GM13977 (cell line): ENCODE data around the gene EGR2.
A peak's percentile ranks its signal among the peaks of the same experiment; 100 is the strongest.

Experiments used
- DNase-seq: peaks from one replicate; pipeline ENCODE4 v3.0.0; 2012; ENCODE audit warnings: low spot score
- CTCF ChIP-seq: IDR thresholded peaks from 2 replicates; pipeline ENCODE4 v1.5.1; 2012; ENCODE audit warnings: mild to moderate bottlenecking, control low read depth; ENCODE audit not compliant: insufficient read depth; ENCODE audit errors: extremely low read depth, missing control alignments
- in situ Hi-C: fragments of 300-500 bp; cut with MboI; formaldehyde crosslinking; loops from one replicate; pipeline ENCODE4 v1.12.0; 2022; ENCODE audit warnings: low sequenced_read_pairs, low pct_unique_long_range_greater_than_20kb, mixed read lengths, inconsistent platforms; ENCODE audit not compliant: unreplicated experiment

The EGR2 gene

DNA sequence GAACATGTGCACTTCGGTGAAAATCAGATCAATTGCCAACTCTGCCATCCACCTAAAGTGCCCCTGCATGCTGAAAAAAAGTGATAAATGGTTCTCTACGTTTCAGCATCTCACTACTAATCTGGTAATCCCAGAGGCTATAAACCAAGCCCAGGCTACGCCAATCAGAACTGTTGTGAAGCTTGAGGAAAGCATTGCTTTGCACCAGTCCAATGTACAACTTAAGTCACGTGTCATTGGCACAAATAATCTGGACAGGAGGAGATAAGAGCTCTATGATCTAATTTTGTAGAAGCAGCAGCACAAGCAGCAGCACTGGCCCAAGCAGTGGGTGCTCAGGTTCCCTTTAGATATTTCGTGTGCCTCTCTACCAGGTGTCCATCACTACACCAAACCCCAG lies 4.4 kb upstream of the EGR2 start:
- no peak for TF ChIP-seq CTCF
- in situ Hi-C loops, result no loop called here

DNA sequence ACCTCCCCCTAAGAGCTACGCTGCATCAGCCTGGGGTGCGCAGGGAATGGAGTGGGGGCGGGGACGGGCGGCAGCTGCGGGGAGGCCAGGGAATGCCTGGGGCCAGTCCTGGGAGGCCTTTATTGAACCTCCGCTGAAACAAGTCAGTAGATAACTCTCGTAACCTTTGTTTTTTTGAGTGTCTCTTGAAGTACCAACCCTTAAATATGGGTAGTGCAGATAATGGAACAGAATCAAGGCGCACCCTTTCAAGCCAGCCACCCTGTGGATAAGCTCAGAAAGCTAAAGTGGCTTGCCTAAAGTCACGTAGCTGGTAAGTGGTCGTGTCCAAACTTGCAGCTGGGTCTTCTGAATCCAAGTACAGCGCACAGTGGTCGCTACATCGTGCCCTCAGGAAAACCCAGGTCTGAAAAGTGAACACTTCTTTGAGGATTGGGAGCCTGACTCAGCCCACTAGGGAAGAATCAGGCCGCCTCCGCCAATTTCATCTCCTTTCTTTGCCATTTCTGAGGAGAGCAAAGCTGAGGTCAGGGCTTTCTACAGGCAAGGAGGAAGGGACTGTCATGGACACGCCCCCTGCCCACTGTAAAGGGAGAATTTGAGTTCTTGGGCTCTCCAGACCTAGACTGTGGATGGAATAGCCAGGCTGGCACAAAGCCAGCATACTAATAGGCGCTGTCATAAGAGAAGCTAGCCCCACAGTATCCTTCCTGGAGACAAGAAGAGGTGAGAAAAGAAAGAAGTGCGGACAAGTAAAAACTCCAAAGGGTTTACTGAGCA lies 3.2 kb upstream of the EGR2 start:
- DNase-seq, result no peak
- TF ChIP-seq CTCF, result no peak
- in situ Hi-C loops, result no loop called here

More for the DNA sequence above, 4.4 kb upstream of the EGR2 start:
- DNase-seq, result no peak

DNA sequence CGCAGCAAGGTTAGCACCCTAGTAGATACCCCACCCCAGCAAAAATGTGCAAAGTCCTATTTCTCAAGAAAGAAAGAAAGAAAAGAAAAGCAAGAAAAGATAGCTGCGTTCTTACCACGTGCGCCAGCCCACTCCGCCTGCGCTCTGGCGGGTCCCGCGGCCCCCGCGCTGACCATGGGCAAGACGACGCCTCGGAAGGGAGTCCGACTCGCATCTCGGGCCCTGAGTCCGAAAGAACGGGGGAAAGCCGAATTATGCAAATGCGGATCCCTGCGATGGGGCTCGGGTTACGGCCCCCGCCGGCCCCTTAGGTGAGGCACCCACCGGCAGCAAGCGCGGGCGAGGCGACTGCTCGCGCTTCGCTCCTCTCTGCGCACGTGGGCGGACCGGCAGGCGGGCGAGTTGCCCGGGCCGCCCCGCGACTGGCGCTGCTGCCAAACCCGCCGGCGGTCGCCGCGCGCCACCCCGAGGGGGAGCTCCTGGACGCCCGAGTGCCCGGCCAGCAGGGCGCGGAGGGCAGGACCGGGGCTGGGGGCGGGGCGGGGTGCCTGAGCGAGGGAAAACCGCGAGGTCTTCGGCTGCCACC lies 2.4 kb upstream of the EGR2 start:
- DNase-seq, result peak; percentile 65
- in situ Hi-C loops, result no loop called here
- TF ChIP-seq CTCF, result peak; percentile 43

- in situ Hi-C loops, result no loop called here
Measured at GRCh38 chr10:62817766-62818425, 1.7 kb upstream of the EGR2 start.

DNA sequence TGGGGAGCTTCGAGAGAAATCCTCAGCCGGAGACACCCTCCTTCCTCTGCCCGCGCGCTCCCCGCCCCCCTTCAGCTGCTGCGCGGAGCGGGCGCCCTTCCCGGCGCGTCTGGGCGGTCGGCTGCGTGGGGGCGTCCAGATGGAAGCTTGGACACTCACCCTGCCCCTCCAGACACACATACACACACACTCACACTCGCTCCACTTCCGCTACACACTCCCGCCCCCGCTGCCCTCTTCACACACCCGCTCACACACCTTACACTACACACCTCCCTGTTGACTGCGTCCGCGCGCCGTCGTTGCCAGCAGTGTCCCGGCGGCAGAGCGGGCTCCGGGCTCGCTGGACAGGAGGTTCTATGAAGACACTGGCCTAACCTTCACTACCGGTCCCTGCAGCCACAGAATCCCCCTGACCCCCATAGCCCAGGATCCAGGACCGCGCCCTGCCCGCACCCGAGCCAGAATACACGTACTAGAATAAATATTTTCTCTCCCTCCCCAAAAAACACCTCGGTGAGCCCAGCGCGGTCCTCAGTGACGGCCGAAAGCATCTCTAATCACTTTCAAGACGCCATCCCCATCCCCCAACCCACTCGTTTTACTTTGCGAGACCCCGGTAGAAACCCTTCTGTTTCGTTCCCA lies 1.1 kb upstream of the EGR2 start:
- in situ Hi-C loops, result no loop called here
- DNase-seq, result no peak
- TF ChIP-seq CTCF, result peak; percentile 2

More at GRCh38 chr10:62817766-62818425, 1.7 kb upstream of the EGR2 start:
- DNase-seq, result peak; percentile 93
- peak; percentile 93 for TF ChIP-seq CTCF

DNA sequence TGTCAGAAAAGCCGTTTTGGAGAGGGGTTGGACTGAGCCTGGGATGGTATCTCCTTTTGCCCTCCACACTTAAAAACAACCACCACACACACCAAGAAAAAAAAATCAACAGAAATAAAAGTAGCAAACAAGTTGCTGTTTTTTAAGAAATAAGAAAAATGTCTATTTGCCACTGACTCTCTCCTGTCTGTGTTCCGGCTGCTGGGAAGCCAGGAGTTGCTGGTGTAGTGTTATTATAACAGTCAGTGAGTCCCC lies 163 bp downstream of the EGR2 start:
- no peak for DNase-seq
- TF ChIP-seq CTCF, result no peak
- in situ Hi-C loops, result no loop called here
